Measurements from ENCODE around the gene WFIKKN2. TPM values are rescaled to one million over a fixed set of nuclear protein-coding genes. Genes with fewer than 3 reads are reported as not detected.

Gene WFIKKN2
- total and polyA plus RNA-seq, 10 of the 15 experiments (the other 5 are each of a cell fraction or from before 2014, with no cell fraction given): 0.06 TPM; not detected in 9

DNA sequence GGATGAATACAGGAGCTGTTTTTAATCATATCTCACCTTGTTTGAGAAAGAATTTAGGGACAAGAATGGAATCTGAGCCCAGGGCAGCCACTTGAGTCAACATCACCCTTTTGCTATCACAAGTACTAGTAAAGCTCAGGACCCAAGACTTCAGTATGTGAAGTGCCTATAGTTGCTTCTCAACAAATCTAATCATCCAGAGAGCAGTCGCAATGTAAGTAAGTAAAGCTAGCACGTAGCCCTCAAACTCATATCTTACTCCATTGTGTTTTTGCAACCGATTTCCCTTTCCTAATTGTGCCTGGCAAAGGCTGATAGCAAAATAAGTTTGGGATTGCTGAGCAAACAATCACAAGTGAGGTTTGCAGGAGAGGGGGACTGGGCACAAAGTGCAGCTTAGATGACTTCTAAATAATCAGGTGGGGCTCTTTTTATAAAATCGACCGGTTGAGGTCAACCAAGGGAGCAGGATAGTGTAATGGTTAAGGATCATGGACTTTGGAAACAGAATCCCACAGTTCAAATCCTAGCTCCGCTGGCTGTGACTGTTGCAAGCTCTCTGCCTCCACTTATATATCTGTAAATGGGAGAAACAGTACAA, 17.7 kb downstream of the WFIKKN2 start:
- H4K20me1 ChIP-seq (ENCODE audit: control insufficient read depth, insufficient read depth): no peaks in the 10 kb centered on the region
- peaks cover 2% of the 10 kb centered on the region; the same call in 1 of the 3 replicates for H3K9me3 ChIP-seq (replicated peaks; ENCODE audit: control insufficient read depth, insufficient read depth, low read length)
- CTCF ChIA-PET: interaction anchor here (0.7 to 11.0 kb wide), 41 partner anchors 11 to 368 kb away, joined by 3 to 309 read pairs (median 5); partner anchors contain the start of genes NME1 and TOB1
- TF ChIP-seq CEBPB (IDR thresholded peaks at IDR 0.05; ENCODE audit: borderline replicate concordance in 1 of 2, low read depth in 2 of 2, low read length in 2 of 2) (no peak), BCL11A (IDR thresholded peaks at IDR 0.05; ENCODE audit: low read depth, low read length) (no peak), SMAD5 (IDR thresholded peaks at IDR 0.05; ENCODE audit: low read depth) (no peak), SP1 (IDR thresholded peaks at IDR 0.05; ENCODE audit: low read depth, low read length) (no peak), TARDBP (IDR thresholded peaks at IDR 0.05; ENCODE audit: borderline replicate concordance) (no peak), RBBP5 (conservative IDR thresholded peaks at IDR 0.05) (no peak), MYB (IDR thresholded peaks at IDR 0.05; ENCODE audit: borderline replicate concordance, low read depth, low read length) (no peak), CBX3 (IDR thresholded peaks at IDR 0.05; ENCODE audit: borderline replicate concordance, low read depth) (no peak), NFYA (IDR thresholded peaks at IDR 0.05; ENCODE audit: borderline replicate concordance, low read depth, low read length) (no peak), MEF2A (IDR thresholded peaks at IDR 0.05; ENCODE audit: insufficient read depth, low read depth, low read length) (no peak), NRF1 (conservative IDR thresholded peaks at IDR 0.05; ENCODE audit: low read depth, low read length) (no peak)
- SMC1A ChIA-PET (ENCODE audit: uncharacterized antibody, unreplicated experiment): interaction anchor here (0.6 to 3.5 kb wide), 28 partner anchors 9 to 216 kb away, joined by 3 to 67 read pairs (median 5); no protein-coding TSS in a partner anchor
- peaks cover 3% of the 10 kb centered on the region; the same call in 1 of the 2 replicates for H3K4me1 ChIP-seq (ENCODE audit: control insufficient read depth, insufficient read depth, low read length)
- H3K36me3 ChIP-seq (ENCODE audit: control insufficient read depth in 2 of 2, insufficient read depth in 2 of 2, low read length in 1 of 2): no peaks in the 10 kb centered on the region
- POLR2A ChIA-PET: interaction anchor here (0.6 to 3.8 kb wide), 5 partner anchors 10 to 104 kb away, joined by 3 to 31 read pairs (median 4); partner anchors contain the start of gene TOB1
- no peaks in the 10 kb centered on the region for H3K79me2 ChIP-seq (ENCODE audit: control insufficient read depth, insufficient read depth, low read length)
- H2AFZ ChIP-seq (ENCODE audit: control insufficient read depth, low read depth, low read length): no peak overlapping the region
- no peaks in the 10 kb centered on the region; a peak in 1 of 4 replicates for H3K27me3 ChIP-seq (replicated peaks in 1 of 2; ENCODE audit: control insufficient read depth in 2 of 2, insufficient read depth in 2 of 2, low read length in 1 of 2)
- intact Hi-C loops (cut with micrococcal nuclease; ENCODE audit: unreplicated experiment) (loop anchor here (2.0 kb wide), 1 partner anchor 104 kb away; no protein-coding TSS in a partner anchor), in situ Hi-C loops (cut with MboI) (loop anchor here (5.0 kb wide), 1 partner anchor 99 kb away; no protein-coding TSS in a partner anchor)
- ATAC-seq (no peak), DNase-seq (ENCODE audit: low read depth, low spot score) (no peak), FAIRE-seq (no peak)
- no peak overlapping the region for H3K27ac ChIP-seq (ENCODE audit: control insufficient read depth, insufficient read depth)
- 73% methylated on average over 6 of the region's 6 CpGs for WGBS (ENCODE audit: insufficient coverage, insufficient replicate concordance, low lambda C conversion rate, missing lambda C conversion rate)
- H3K4me2 ChIP-seq (ENCODE audit: control insufficient read depth, insufficient read depth): no peak overlapping the region
- H3K9ac ChIP-seq (ENCODE audit: control insufficient read depth, insufficient read depth, low read length): no peak overlapping the region
- no peak overlapping the region for H3K4me3 ChIP-seq
- BruUV-seq (replicated peaks): no TSS peak
- RAD21 ChIA-PET (ENCODE audit: unreplicated experiment): interaction anchor here (0.7 to 3.1 kb wide), 19 partner anchors 9 to 300 kb away, joined by 3 to 40 read pairs (median 5); partner anchors contain the start of genes NME1, TOB1 and WFIKKN2

Measured in GM12878 (cell line).